Lower leg skin (tissue), 3 donors: ENCODE measurements around the gene LRPPRC.

Source experiments
- POLR2A ChIP-seq, 2 donors: fragments of 450-650 bp; IDR thresholded peaks; one replicate each; pipeline ENCODE4 v1.6.1; 2016 to 2017; ENCODE audit warnings: antibody characterized with exemption in 2 of 2, mild to moderate bottlenecking in 1 of 2, moderate library complexity in 1 of 2
- TF ChIP-seq, protein P1 (sequence below), 3 donors: fragments of 450-650 bp; IDR thresholded peaks; one replicate each; pipeline ENCODE4 v1.5.1; 2016; ENCODE audit warnings: antibody characterized with exemption in 3 of 3, mild to moderate bottlenecking in 3 of 3, moderate library complexity in 2 of 3

DNA sequence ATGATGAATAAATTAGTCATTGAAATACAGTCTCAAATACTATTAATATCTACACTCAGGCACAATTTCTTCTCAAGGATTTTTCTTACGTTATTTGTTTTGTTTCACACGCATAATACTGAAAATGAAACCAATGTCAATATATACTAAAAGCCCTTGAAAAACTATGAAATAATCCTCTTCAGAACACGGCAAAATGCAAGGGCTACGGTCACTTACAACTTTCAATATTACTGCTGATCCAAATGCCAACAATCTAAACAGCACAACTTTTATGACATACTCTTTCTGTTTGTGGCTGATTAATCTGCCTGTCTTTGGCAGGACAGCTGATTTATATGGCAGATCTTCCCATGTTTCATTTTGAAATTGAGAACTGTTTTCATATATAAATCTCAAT is 68.3 kb downstream of the LRPPRC start:
- TF ChIP-seq, protein P1, sequence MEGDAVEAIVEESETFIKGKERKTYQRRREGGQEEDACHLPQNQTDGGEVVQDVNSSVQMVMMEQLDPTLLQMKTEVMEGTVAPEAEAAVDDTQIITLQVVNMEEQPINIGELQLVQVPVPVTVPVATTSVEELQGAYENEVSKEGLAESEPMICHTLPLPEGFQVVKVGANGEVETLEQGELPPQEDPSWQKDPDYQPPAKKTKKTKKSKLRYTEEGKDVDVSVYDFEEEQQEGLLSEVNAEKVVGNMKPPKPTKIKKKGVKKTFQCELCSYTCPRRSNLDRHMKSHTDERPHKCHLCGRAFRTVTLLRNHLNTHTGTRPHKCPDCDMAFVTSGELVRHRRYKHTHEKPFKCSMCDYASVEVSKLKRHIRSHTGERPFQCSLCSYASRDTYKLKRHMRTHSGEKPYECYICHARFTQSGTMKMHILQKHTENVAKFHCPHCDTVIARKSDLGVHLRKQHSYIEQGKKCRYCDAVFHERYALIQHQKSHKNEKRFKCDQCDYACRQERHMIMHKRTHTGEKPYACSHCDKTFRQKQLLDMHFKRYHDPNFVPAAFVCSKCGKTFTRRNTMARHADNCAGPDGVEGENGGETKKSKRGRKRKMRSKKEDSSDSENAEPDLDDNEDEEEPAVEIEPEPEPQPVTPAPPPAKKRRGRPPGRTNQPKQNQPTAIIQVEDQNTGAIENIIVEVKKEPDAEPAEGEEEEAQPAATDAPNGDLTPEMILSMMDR (IDR thresholded peaks at IDR 0.05), result no peak
- TF ChIP-seq POLR2A (IDR thresholded peaks at IDR 0.05), result no peak
